Stimulated activated naive CD8-positive, alpha-beta T cell treated with anti-CD3 and anti-CD28 coated beads, Interleukin-15, Interleukin-2, amounts not matched to agents 100 ng/mL and 50 ng/mL, for 24 hours (primary cell): ENCODE data around the gene FRMD5.

ENCODE experiments used
- H3K27ac Mint-ChIP-seq: one replicate; pipeline ENCODE4 v1.8.0; 2021; ENCODE audit warnings: mild to moderate bottlenecking, mixed read lengths
- H3K27me3 Mint-ChIP-seq: one replicate; pipeline ENCODE4 v1.8.0; 2021; ENCODE audit warnings: mixed read lengths
- H3K36me3 Mint-ChIP-seq: one replicate; pipeline ENCODE4 v1.8.0; 2021; ENCODE audit warnings: low read depth, mixed read lengths
- H3K4me1 Mint-ChIP-seq: one replicate; pipeline ENCODE4 v1.8.0; 2021; ENCODE audit warnings: low read depth, mixed read lengths
- H3K4me3 Mint-ChIP-seq: one replicate; pipeline ENCODE4 v1.8.0; 2021; ENCODE audit warnings: mild to moderate bottlenecking, mixed read lengths
- H3K9me3 Mint-ChIP-seq: one replicate; pipeline ENCODE4 v1.8.0; 2021; ENCODE audit warnings: mixed read lengths

The FRMD5 gene

DNA sequence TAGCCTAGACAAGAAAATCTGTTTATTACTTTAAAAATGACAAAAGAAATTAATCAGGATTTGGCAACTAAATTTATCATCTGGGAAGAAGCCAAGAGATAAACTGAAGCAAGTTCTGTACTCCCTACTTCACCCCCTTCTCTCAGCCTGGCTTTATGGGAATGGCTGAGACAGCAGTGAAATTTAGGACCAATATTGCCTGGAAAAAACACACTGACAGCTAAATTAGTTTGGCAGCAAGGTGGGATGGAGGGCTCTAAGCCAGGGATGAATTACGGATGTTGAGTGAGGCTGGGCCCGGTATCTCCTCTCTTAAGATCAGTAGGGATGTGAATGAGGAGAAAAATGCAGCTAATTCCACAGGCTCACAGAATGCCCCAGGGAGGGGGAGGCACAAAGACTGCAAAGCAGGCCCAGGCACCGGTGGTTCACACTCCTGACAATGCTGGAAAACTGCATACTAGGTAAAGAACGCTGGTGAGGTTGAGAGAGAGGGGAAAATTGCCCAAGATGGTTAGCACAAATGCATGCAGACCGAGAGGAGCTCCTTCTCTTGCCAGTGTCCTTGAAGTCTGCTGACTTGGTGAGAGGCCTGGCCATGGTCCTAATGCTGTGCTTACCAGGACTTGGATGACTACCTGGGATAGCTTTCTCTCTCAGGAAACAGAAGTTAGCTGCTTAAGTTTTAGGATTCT lies 279.3 kb downstream of the FRMD5 start:
- no peak overlapping the region for H3K27ac Mint-ChIP-seq
- peaks cover 8% of the 10 kb centered on the region for H3K4me1 Mint-ChIP-seq
- no peaks in the 10 kb centered on the region for H3K36me3 Mint-ChIP-seq
- H3K9me3 Mint-ChIP-seq = no peaks in the 10 kb centered on the region
- H3K27me3 Mint-ChIP-seq = no peaks in the 10 kb centered on the region
- no peak overlapping the region for H3K4me3 Mint-ChIP-seq

DNA sequence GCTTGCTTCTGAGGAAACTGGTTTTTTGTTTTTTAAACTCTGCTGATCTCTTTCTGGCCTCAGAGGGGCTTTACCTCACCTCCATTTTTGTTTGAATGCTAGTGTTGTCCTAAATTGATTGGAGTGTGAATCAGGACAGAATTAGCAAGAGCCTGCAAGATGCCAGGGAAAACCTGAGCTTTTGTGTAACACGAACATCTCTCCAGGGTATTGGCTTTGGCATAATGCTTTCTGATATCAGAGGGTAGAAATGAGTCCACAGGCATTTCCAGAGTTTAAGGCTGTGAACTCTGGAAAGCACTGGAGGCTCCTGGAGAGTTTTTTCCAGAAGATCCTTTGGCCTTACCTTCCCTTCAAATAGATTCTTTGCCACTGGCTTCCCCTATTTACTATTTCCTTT lies 281.1 kb downstream of the FRMD5 start:
- Mint-ChIP-seq H3K36me3 (no peaks in the 10 kb centered on the region), H3K27ac (no peak overlapping the region), H3K4me1 (peaks cover 8% of the 10 kb centered on the region), H3K27me3 (no peaks in the 10 kb centered on the region), H3K4me3 (no peak overlapping the region), H3K9me3 (no peaks in the 10 kb centered on the region)

DNA sequence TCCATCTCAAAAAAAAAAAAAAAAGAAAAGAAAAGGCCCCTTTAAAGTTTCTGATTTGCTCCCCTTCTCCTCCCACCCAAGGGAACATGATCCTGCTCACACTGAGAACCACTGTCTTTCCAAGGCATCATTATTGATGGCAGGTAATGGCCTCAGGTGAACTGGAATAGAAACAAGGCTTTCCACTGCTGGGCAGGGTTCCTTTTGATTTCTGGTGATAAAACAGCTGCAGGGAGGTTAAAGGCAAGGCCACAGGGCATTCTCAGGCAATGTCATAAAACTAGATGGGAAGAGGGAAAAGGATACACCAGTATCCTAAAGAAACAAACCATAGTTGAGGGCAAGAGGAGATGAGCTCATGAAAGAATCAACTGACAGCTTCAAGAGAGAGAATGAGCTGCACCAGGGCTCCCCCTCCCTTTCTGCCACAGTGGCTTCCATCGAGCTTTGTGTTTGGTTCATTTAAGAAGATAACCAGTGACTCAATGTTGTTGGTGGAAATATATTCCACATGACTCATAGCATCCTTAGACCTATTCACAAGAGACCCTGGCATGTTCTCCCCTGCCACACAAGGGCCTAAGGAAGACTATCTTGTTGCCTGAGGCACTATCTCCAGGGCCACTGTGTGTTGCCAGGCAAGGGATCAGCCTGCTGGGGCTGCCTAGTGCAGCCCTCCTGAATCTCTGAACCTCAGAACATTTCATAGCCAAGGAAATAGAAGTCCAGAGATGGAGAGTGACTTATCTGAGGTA lies 281.9 kb downstream of the FRMD5 start:
- no peaks in the 10 kb centered on the region for H3K27me3 Mint-ChIP-seq
- H3K36me3 Mint-ChIP-seq = no peaks in the 10 kb centered on the region
- H3K27ac Mint-ChIP-seq = no peak overlapping the region
- H3K9me3 Mint-ChIP-seq = no peaks in the 10 kb centered on the region
- peaks cover 8% of the 10 kb centered on the region for H3K4me1 Mint-ChIP-seq
- H3K4me3 Mint-ChIP-seq = no peak overlapping the region

DNA sequence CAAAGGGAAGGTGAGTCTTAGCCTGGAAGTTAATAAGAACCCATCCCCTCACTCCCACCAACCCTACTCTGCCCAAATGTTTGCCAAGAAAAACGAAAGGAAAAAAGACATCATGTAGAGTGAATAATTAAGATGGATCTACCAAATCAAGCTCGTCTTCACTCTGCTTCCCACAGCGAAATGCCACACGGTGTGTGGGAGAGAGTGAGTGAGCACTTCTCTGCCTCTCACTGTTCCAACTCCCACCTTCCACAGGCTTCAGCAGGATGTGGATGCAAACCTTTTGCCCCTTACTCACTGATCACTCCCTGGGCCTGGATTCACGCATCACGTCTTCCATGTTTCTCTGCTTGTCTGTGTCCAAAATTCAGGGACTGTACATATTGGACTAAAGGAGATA lies 282.9 kb downstream of the FRMD5 start:
- Mint-ChIP-seq H3K27me3 (no peaks in the 10 kb centered on the region), H3K4me3 (no peak overlapping the region), H3K9me3 (no peaks in the 10 kb centered on the region), H3K36me3 (no peaks in the 10 kb centered on the region), H3K4me1 (peaks cover 8% of the 10 kb centered on the region), H3K27ac (no peak overlapping the region)

DNA sequence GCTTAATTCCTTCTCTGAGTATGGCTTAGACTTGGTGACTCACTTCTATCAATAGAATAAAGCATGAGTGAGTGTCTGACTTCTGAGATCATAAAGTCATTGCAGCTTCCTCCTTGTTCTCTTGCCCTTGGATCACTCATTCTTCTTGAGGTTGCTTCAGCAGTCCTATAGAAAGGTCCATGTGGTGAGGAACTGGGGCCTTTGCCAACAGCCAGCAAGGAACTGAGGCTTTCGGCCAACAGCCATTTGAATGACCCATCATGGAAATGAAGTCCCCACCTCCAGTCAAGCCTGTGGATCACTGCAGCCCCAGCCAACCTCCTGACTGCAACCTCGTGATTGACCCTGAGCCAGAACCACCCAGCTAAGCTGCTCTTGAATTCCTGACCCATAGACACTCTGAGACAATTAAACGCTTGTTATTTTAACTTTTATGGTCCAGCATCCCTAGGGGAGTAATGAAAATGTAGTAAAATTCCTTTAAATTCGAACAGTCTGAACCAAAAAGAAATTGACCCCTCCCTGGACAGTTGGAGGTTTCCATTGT lies 283.8 kb downstream of the FRMD5 start:
- no peak overlapping the region for H3K27ac Mint-ChIP-seq
- H3K27me3 Mint-ChIP-seq = no peaks in the 10 kb centered on the region
- H3K4me3 Mint-ChIP-seq = no peak overlapping the region
- H3K9me3 Mint-ChIP-seq = no peaks in the 10 kb centered on the region
- H3K36me3 Mint-ChIP-seq = no peaks in the 10 kb centered on the region
- peaks cover 8% of the 10 kb centered on the region for H3K4me1 Mint-ChIP-seq

DNA sequence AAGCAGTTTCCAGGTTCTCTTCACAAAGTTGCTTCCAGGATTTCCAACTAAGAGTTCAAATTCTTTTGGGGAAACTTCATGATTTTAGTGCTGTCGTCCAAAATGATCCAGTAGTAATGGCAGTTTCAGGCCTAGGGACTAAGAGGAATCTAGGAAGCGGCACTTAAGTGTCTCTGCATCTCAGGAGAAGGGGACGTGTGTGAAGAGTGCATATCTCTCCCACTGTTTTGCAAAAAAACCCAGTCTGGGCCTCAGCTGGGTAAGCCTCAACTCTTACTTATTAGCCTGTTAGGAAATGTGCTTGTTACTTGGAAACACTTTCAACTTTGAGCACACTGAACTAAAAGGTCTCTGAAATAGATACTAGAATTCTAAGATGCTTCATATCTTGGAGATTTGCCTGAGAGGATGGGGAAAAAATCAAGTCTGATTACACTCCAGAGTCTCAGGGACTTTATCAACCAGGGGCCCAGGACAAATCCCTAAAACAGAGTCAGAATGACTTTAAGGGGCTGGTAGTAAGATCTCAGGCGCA lies 286.5 kb downstream of the FRMD5 start:
- Mint-ChIP-seq H3K27ac (no peak overlapping the region), H3K9me3 (no peaks in the 10 kb centered on the region), H3K27me3 (no peaks in the 10 kb centered on the region), H3K36me3 (no peaks in the 10 kb centered on the region), H3K4me1 (peaks cover 11% of the 10 kb centered on the region), H3K4me3 (no peak overlapping the region)

DNA sequence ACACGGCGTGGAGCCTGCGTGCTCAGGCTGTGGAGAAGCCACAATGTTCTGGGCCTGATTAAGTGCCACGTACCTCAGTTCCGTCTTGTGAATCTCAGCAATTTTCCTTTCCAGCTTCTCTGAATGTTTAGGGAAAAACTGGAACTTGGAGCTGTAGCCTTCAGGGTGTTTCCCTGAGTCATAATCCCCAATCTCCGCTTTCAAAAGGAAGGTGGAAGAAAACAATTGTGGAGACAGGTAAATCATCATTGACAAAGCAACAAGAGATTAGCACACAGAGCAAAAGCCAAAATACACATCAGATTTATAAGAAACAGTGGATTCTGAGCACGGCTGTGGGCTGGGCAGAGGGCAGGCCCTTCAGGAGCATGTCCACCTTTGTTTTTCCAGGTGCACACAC lies 289.3 kb downstream of the FRMD5 start:
- Mint-ChIP-seq H3K4me1 (peaks cover 3% of the 10 kb centered on the region), H3K4me3 (no peak overlapping the region), H3K27ac (no peak overlapping the region), H3K36me3 (no peaks in the 10 kb centered on the region), H3K9me3 (no peaks in the 10 kb centered on the region), H3K27me3 (no peaks in the 10 kb centered on the region)

DNA sequence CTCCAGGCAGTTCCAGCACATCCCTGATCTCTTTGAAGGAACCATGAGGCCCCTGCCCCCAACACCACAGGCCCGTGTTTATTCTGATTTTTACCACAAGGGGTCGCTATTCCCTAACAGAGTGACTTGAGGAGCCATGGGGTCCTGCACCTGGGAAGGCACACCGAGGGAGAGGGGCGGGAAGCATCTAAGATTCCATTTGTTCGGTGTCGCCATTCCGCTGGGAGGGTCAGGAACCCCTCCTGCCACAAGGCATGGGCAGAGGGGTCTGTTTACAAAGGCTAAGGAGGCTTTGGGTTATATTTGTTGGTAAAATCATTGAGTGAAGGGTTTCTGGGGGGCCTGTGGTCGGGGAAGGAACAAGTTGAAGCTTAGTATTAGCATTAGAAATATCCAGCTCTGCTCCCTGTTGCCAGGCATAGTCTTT lies 291.2 kb downstream of the FRMD5 start:
- Mint-ChIP-seq H3K9me3 (no peaks in the 10 kb centered on the region), H3K4me3 (no peak overlapping the region), H3K27me3 (no peaks in the 10 kb centered on the region), H3K27ac (peak overlapping the region; percentile 84), H3K4me1 (peaks cover 3% of the 10 kb centered on the region), H3K36me3 (no peaks in the 10 kb centered on the region)

DNA sequence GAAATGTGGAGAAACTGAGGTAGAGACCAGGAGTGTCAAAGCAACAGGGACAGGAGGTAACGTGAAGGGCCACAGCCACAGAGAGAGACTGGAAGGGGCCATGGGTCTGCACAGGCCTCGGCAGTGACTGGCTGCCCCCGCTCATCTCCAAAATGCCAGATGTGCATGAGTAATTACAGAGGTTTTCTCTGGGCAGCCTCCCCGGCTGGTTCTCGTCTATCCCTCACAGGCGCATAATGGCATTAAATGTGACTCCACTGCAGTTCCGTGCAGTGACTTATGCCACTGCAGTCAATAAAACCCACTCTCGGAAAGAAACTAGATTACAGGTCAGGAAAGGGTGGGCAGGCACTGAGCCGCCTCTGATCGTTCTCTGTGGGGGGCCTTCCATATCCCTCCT lies 293.6 kb downstream of the FRMD5 start:
- Mint-ChIP-seq H3K9me3 (no peaks in the 10 kb centered on the region), H3K36me3 (no peaks in the 10 kb centered on the region), H3K4me3 (no peak overlapping the region), H3K4me1 (peaks cover 3% of the 10 kb centered on the region), H3K27me3 (no peaks in the 10 kb centered on the region), H3K27ac (no peak overlapping the region)

DNA sequence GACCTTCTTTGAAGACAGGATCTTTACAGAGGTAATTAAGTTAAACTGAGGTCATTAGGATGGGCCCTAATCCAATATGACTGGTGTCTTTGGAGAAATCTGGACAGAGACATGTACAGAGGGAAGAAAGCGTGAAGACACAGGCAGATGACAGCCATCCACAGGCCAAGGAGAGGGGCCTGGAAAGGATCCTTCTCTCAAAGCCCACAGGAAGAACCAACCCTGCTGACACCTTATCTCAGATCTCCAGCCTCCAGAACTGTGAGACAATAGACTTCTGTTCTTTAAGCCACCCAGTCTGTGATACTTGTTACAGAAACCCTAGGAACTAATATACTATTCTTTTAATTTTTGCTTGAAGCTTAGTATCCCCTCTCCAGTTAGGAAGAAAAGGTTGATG lies 294.1 kb downstream of the FRMD5 start:
- Mint-ChIP-seq H3K36me3 (no peaks in the 10 kb centered on the region), H3K4me3 (no peak overlapping the region), H3K4me1 (peaks cover 3% of the 10 kb centered on the region), H3K27me3 (no peaks in the 10 kb centered on the region), H3K27ac (no peak overlapping the region), H3K9me3 (no peaks in the 10 kb centered on the region)

DNA sequence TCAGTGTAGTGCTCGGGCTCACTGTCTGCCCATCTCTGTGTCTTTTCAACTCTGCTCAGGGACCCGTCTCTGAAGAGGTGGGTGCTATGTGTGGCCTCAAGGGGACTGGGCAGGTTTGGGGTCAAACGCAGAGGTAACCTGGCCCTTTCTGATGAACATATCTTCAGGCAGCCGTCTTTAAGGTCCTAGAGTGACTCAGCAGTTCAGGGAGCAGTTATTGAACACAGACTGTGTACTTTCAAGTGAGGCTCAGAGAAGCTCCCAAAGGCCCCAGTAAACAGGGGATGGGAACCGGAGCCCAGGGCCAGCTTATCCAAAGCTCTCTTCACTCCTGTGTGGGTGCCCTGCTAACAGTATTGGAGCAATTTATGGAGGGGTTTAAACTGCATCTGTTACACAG lies 295.1 kb downstream of the FRMD5 start:
- Mint-ChIP-seq H3K9me3 (no peaks in the 10 kb centered on the region), H3K27ac (no peak overlapping the region), H3K36me3 (no peaks in the 10 kb centered on the region), H3K4me1 (peaks cover 3% of the 10 kb centered on the region), H3K27me3 (no peaks in the 10 kb centered on the region), H3K4me3 (no peak overlapping the region)

DNA sequence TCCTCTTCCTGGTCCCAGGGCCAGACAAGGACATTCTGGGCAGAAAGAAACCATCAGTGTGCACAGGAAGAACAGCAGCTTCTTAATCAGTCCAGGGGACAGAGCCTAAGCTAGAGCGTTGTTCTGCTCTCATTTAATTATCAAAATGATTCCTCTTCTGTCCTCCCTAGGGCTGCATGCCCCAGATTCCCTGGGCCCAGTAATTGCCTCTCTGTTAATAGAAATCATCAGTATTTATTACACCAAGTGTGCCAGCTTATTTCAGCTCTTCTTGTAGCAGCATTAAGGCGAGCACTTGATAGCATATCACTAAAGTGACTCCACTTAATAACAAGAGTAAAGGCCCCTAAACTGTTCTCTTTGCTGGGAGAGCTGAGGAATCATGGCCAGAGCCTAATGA lies 296.2 kb downstream of the FRMD5 start:
- Mint-ChIP-seq H3K4me3 (no peak overlapping the region), H3K4me1 (peaks cover 2% of the 10 kb centered on the region), H3K36me3 (no peaks in the 10 kb centered on the region), H3K27ac (no peak overlapping the region), H3K27me3 (no peaks in the 10 kb centered on the region), H3K9me3 (no peaks in the 10 kb centered on the region)

DNA sequence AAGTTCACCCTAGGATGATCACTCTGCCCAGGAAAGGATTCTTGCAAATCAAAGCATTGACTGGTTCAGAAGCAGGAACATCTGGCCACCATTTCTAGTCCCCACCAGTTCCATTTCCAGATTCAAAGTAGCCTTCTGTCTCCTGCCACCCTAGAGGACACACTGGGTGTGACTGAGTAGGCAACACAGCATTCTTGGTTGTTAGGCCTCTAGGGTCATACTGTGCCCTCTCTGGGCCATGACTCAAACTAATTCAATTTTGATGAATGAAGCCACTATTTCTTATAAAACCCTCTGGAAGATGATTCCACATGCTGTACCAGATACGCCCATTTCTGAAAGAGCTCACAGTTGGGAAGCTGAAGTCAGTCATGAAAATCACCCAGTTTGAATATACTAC lies 298.5 kb downstream of the FRMD5 start:
- no peaks in the 10 kb centered on the region for H3K4me1 Mint-ChIP-seq
- no peaks in the 10 kb centered on the region for H3K9me3 Mint-ChIP-seq

DNA sequence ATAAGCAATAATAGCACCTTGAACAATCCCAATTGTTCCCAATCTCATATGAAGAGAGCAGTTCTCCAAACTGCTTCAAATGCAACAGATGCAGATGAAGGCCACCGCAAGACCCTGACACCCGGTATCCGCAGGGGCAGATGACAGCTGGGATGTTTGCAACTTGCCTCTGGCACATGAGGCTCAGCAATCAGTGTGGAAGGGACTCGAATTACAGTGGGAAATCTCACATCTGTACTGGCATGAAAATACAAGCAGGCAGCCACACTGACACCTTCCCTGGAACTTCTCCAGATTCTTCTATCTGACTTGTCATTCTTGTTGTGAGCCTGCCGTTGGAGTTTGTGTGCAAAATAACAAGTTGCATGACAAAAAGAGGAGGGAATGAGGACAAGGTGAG lies 299.5 kb downstream of the FRMD5 start:
- H3K9me3 Mint-ChIP-seq = no peaks in the 10 kb centered on the region
- H3K27ac Mint-ChIP-seq = no peak overlapping the region
- H3K27me3 Mint-ChIP-seq = no peaks in the 10 kb centered on the region
- no peak overlapping the region for H3K4me3 Mint-ChIP-seq
- no peaks in the 10 kb centered on the region for H3K4me1 Mint-ChIP-seq
- peaks cover 5% of the 10 kb centered on the region for H3K36me3 Mint-ChIP-seq

More for the DNA sequence above, 298.5 kb downstream of the FRMD5 start:
- H3K36me3 Mint-ChIP-seq = peaks cover 5% of the 10 kb centered on the region
- H3K27ac Mint-ChIP-seq = no peak overlapping the region
- no peaks in the 10 kb centered on the region for H3K27me3 Mint-ChIP-seq
- H3K4me3 Mint-ChIP-seq = no peak overlapping the region

DNA sequence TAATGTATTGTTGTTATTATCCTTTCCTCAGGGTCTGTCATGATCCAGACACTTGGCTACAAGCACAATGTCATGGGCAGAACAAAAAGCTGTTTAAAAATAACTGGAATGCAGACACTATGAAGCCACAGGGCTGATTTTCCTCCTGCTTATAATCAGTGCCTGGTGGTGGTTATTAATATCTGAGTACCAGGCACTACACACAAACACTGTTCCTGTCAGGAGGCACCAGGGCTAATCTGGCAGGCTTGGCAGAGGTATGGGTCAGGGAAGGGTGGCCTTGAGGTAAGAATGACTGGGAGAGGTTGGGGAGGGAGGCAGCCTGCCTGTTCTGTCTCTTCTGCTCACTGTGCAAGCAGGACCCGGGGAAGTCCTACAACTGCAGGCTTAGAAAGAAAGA lies 301.1 kb downstream of the FRMD5 start:
- Mint-ChIP-seq H3K27ac (no peak overlapping the region), H3K36me3 (peaks cover 10% of the 10 kb centered on the region), H3K4me3 (no peak overlapping the region), H3K9me3 (no peaks in the 10 kb centered on the region), H3K27me3 (no peaks in the 10 kb centered on the region), H3K4me1 (no peaks in the 10 kb centered on the region)
